ACC112 (cell line): ENCODE results near the gene MIF4GD.

Source experiments
- H2AFZ ChIP-seq: fragments of 200-600 bp; sonication (generic); one replicate; pipeline ENCODE4 v1.6.0; 2017; ENCODE audit warnings: antibody characterized with exemption, low read length; ENCODE audit not compliant: unreplicated experiment
- H3K27ac ChIP-seq: fragments of 200-600 bp; sonication (generic); 2 replicates; pipeline ENCODE4 v1.5.1; 2014; ENCODE audit warnings: low read depth, mild to moderate bottlenecking, antibody characterized with exemption, low read length, moderate library complexity
- H3K27me3 ChIP-seq: fragments of 200-600 bp; sonication (generic); 2 replicates; pipeline ENCODE4 v1.6.1; 2014; ENCODE audit warnings: mild to moderate bottlenecking, antibody characterized with exemption, low read length, moderate library complexity, mixed read lengths; ENCODE audit not compliant: insufficient read depth
- H3K36me3 ChIP-seq: fragments of 200-600 bp; sonication (generic); 2 replicates; pipeline ENCODE4 v1.6.1; 2016; ENCODE audit warnings: mild to moderate bottlenecking, antibody characterized with exemption, low read length, moderate library complexity, mixed read lengths; ENCODE audit not compliant: insufficient read depth
- H3K4me1 ChIP-seq: fragments of 200-600 bp; sonication (generic); one replicate; pipeline ENCODE4 v1.6.1; 2016; ENCODE audit warnings: low read length, mixed read lengths; ENCODE audit not compliant: insufficient read depth, unreplicated experiment, control insufficient read depth
- H3K4me3 ChIP-seq: fragments of 200-600 bp; sonication (generic); 2 replicates; pipeline ENCODE4 v1.5.1; 2014; ENCODE audit warnings: mild to moderate bottlenecking, low read depth, low read length
- H3K79me2 ChIP-seq: fragments of 200-600 bp; sonication (generic); one replicate; pipeline ENCODE4 v1.6.0; 2016; ENCODE audit warnings: low read length; ENCODE audit not compliant: control insufficient read depth, unreplicated experiment, insufficient read depth

The MIF4GD gene

DNA sequence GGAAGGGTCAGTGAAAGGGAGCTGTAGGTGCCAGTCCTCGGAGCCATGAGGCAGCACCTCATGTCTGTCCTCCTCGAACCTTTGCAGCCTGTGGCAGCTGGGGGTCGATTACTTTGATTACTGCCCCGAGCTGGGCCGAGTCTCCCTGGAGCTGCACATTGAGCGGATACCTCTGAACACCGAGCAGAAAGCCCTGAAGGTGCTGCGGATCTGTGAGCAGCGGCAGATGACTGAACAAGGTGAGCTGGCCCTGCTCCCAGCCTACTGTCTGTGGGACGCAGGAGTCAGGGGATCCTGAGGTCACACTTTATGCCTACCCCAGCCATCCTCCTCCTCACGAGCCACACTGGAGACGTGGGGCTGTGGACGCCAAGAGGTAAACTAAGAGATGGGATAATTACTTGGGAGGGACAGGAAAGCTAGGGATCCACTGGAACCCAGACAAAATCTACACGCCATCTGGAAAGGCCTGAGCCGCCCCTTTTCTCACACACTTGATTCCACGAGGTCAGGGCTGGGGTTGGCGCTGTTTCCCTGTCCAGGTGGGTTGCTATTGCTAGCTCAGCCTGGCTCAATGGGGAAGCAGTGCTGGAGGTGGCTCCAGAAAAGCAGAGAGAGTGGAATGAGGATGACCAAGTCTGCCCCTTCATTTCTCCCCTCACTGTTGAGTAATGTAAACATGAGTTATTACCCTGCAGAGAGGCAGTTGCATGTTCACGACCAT, 39.1 kb downstream of the MIF4GD start:
- Histone ChIP-seq H3K4me1 (no peaks in the 10 kb centered on the region), H3K36me3 (peaks cover 20% of the 10 kb centered on the region), H3K27me3 (no peaks in the 10 kb centered on the region), H3K27ac (no peak overlapping the region), H2AFZ (no peak overlapping the region), H3K4me3 (no peak overlapping the region), H3K79me2 (no peaks in the 10 kb centered on the region)

DNA sequence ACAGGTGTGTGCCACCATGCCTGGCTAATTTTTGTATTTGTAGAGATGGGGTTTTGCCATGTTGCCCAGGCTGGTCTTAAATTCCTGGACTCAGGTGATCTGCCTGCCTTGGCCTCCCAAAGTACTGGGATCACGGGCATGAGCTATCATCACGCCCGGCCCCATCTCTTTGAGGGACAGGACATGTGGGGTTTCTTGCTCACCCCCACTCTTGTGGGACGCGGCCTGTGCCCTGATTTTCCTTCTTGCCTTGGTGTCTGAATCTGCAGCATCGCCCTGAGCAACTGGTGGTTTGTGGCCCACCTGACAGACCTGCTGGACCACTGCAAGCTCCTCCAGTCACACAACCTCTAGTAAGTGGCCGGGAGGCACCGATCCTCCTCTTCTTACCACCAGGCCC, 40.0 kb downstream of the MIF4GD start:
- no peak overlapping the region for H2AFZ ChIP-seq
- H3K27ac ChIP-seq, result no peak overlapping the region
- H3K27me3 ChIP-seq, result no peaks in the 10 kb centered on the region
- no peaks in the 10 kb centered on the region for H3K79me2 ChIP-seq
- H3K4me3 ChIP-seq, result no peak overlapping the region
- H3K4me1 ChIP-seq, result no peaks in the 10 kb centered on the region
- peaks cover 25% of the 10 kb centered on the region for H3K36me3 ChIP-seq

- Histone ChIP-seq H2AFZ (no peak overlapping the region), H3K4me1 (no peaks in the 10 kb centered on the region), H3K4me3 (no peak overlapping the region), H3K36me3 (peaks cover 15% of the 10 kb centered on the region), H3K27me3 (no peaks in the 10 kb centered on the region), H3K79me2 (no peaks in the 10 kb centered on the region), H3K27ac (no peak overlapping the region)
Observed at GRCh38 chr17:75228847-75229246, 42.2 kb downstream of the MIF4GD start.

GRCh38 chr17:75228305-75228704, 42.7 kb downstream of the MIF4GD start:
- Histone ChIP-seq H3K27ac (no peak overlapping the region), H3K79me2 (no peaks in the 10 kb centered on the region), H3K36me3 (peaks cover 15% of the 10 kb centered on the region), H3K4me3 (no peak overlapping the region), H3K27me3 (no peaks in the 10 kb centered on the region), H2AFZ (no peak overlapping the region), H3K4me1 (no peaks in the 10 kb centered on the region)

GRCh38 chr17:75227729-75228128, 43.3 kb downstream of the MIF4GD start:
- no peaks in the 10 kb centered on the region for H3K4me1 ChIP-seq
- no peaks in the 10 kb centered on the region for H3K27me3 ChIP-seq
- H3K36me3 ChIP-seq, result peaks cover 11% of the 10 kb centered on the region
- no peak overlapping the region for H3K27ac ChIP-seq
- no peaks in the 10 kb centered on the region for H3K79me2 ChIP-seq
- H3K4me3 ChIP-seq, result no peak overlapping the region
- H2AFZ ChIP-seq, result no peak overlapping the region

DNA sequence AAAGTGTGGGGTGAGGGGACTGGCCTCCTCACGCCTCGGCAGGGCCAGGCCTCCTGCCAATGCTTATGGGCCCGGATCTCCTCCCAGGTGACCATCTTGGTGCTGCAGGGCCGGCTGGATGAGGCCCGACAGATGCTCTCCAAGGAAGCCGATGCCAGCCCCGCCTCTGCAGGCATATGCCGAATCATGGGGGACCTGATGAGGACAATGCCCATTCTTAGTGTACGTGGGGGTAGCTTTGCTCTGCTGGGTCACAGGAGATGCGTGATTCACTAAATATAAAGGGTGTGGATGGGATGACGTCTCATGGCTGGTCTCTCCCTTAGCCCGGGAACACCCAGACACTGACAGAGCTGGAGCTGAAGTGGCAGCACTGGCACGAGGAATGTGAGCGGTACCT, 46.0 kb downstream of the MIF4GD start:
- Histone ChIP-seq H3K36me3 (peaks cover 4% of the 10 kb centered on the region; the same call in 1 of the 2 replicates), H3K4me1 (no peaks in the 10 kb centered on the region), H2AFZ (no peak overlapping the region), H3K27me3 (no peaks in the 10 kb centered on the region), H3K4me3 (no peak overlapping the region), H3K27ac (no peak overlapping the region), H3K79me2 (no peaks in the 10 kb centered on the region)

DNA sequence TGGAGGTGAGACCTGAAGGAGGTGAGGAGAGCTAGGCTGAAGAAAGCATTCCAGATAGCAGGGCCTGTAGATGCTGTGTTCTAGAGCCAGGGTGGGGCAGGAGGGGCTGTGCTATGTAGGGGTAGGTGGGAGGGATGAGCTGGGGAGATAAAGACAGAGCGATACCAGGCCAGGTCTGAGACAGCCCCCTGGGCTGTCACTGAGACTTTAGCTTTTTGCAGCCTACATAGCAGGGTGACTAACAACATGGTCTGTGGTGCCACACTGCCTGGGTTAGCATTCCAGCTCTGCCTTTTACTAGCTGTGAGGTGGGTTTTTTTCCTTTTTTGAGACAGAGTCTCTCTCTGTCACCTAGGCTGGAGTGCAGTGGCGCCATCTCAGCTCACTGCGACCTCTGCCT, 51.2 kb downstream of the MIF4GD start:
- Histone ChIP-seq H2AFZ (no peak overlapping the region), H3K27me3 (no peaks in the 10 kb centered on the region), H3K4me1 (no peaks in the 10 kb centered on the region), H3K27ac (no peak overlapping the region), H3K4me3 (no peak overlapping the region), H3K36me3 (peaks cover 11% of the 10 kb centered on the region; the same call in 1 of the 2 replicates), H3K79me2 (peaks cover 5% of the 10 kb centered on the region)

- H3K4me3 ChIP-seq, result no peak overlapping the region
- H3K27me3 ChIP-seq, result no peaks in the 10 kb centered on the region
- no peak overlapping the region for H3K27ac ChIP-seq
- peaks cover 19% of the 10 kb centered on the region for H3K36me3 ChIP-seq
- H3K79me2 ChIP-seq, result peaks cover 5% of the 10 kb centered on the region
- H3K4me1 ChIP-seq, result no peaks in the 10 kb centered on the region
- no peak overlapping the region for H2AFZ ChIP-seq
Observed at GRCh38 chr17:75218131-75218530, 52.9 kb downstream of the MIF4GD start.
